Right renal pelvis (tissue), 4 donors: ENCODE measurements around the gene INHA. TPM values are rescaled to one million over a fixed set of nuclear protein-coding genes. Genes with fewer than 3 reads are reported as not detected.

Experiments used
- polyA plus RNA-seq, 4 donors: library from polyadenylated mRNA; unstranded; fragments of 120-200 nt; gene quantifications; one replicate each; pipeline ENCODE4 v1.2.1, GENCODE V29; 2013; ENCODE audit not compliant: insufficient read length in 4 of 4

The INHA gene
- polyA plus RNA-seq, 4 donors: 0.51 to 2.0 (median 1.6) TPM

Other genes starting within 250 kb of the INHA start
- not detected for gene RESP18, start 239.6 kb upstream of the INHA start, polyA plus RNA-seq
- gene DNPEP, start 184.4 kb upstream of the INHA start, polyA plus RNA-seq: 10 to 100 TPM; 54.2 to 67.5 (median 58.2) TPM
- 1 to 10 TPM; 5.9 to 6.8 (median 6.6) TPM for gene DES, start 153.9 kb upstream of the INHA start, polyA plus RNA-seq
- 10 to 100 TPM; 10.3 to 15.2 (median 13.3) TPM for gene SPEG, start 137.5 kb upstream of the INHA start, polyA plus RNA-seq
- gene GMPPA, start 73.4 kb upstream of the INHA start, polyA plus RNA-seq: 10 to 100 TPM; 35.0 to 42.9 (median 36.4) TPM
- gene ASIC4, start 57.8 kb upstream of the INHA start, polyA plus RNA-seq: under 1 TPM; 0.07 to 0.18 (median 0.16) TPM
- 10 to 100 TPM; 23.8 to 46.3 (median 30.1) TPM for gene CHPF, start 28.5 kb upstream of the INHA start, polyA plus RNA-seq
- gene TMEM198, start 28.3 kb upstream of the INHA start, polyA plus RNA-seq: 1 to 10 TPM; 2.0 to 4.0 (median 2.8) TPM
- gene OBSL1, start 771 bp upstream of the INHA start, polyA plus RNA-seq: 100 to 1,000 TPM; 122 to 193 (median 147) TPM
- gene STK11IP, start 25.5 kb downstream of the INHA start, polyA plus RNA-seq: 10 to 100 TPM; 21.4 to 32.5 (median 24.9) TPM
- 10 to 100 TPM in 1 of 4 donors, 1 to 10 TPM in 3; 8.2 to 10.6 (median 9.0) TPM for gene SLC4A3, start 55.3 kb downstream of the INHA start, polyA plus RNA-seq